K562 (cell line): ENCODE results near the gene PCDHGA4. TPM values are rescaled to one million over a fixed set of nuclear protein-coding genes. Genes with fewer than 3 reads are reported as not detected.

Experiments used
- ATF1 ChIP-seq, 2 experiments: fragments of 450-650 bp in 1 of 2; IDR thresholded peaks; 2 replicates each; pipeline ENCODE4 v1.6.1; 2016; ENCODE audit warnings: missing compliant biosample characterization in 1 of 2, missing genetic modification characterization in 1 of 2
- ATF4 ChIP-seq: fragments of 450-650 bp; formaldehyde crosslinking; IDR thresholded peaks from 2 replicates; pipeline ENCODE4 v1.4.0; 2022; ENCODE audit warnings: mild to moderate bottlenecking, moderate library complexity
- CTBP1 ChIP-seq: fragments of 450-650 bp; IDR thresholded peaks from 2 replicates; pipeline ENCODE4 v1.6.1; 2016; ENCODE audit warnings: borderline replicate concordance
- MGA ChIP-seq: fragments of 450-650 bp; IDR thresholded peaks from 2 replicates; pipeline ENCODE4 v1.6.1; 2016; ENCODE audit warnings: mild to moderate bottlenecking, moderate library complexity
- NR2F6 ChIP-seq: fragments of 450-650 bp; formaldehyde crosslinking; IDR thresholded peaks from 2 replicates; pipeline ENCODE4 v1.4.0; 2020; ENCODE audit warnings: mild to moderate bottlenecking
- POLR2A ChIP-seq: fragments of 450-650 bp; conservative IDR thresholded peaks from 2 replicates; pipeline ENCODE4 v1.6.1; 2016
- RAD21 ChIP-seq, 2 experiments: fragments of 250-450 bp in 1 of 2; fragments of 450-650 bp in 1 of 2; sonication (Bioruptor Pico) in 1 of 2; formaldehyde crosslinking in 1 of 2; IDR thresholded peaks in 1 of 2; conservative IDR thresholded peaks in 1 of 2; 2 replicates each; pipeline versions ENCODE4 v1.4.0 to v1.8.0; 2020 to 2022; ENCODE audit warnings: mild to moderate bottlenecking in 2 of 2, moderate library complexity in 1 of 2
- THRB ChIP-seq: fragments of 450-650 bp; formaldehyde crosslinking; conservative IDR thresholded peaks from 2 replicates; pipeline ENCODE4 v1.4.0; 2022; ENCODE audit warnings: mild to moderate bottlenecking, missing genetic modification characterization
- USF2 ChIP-seq: sonication (generic); formaldehyde crosslinking; IDR thresholded peaks from 2 replicates; pipeline ENCODE4 v1.5.0; 2020; ENCODE audit warnings: missing genetic modification reagents
- ZFP36 ChIP-seq: fragments of 150-350 bp; IDR thresholded peaks from 2 replicates; pipeline ENCODE4 v1.6.1; 2018; ENCODE audit warnings: low read length, low read depth; ENCODE audit not compliant: partially characterized antibody
- ZNF589 ChIP-seq: fragments of 200-800 bp; sonication (Bioruptor generic); IDR thresholded peaks from 2 replicates; pipeline ENCODE4 v1.6.1; 2016; ENCODE audit warnings: low read depth, missing genetic modification characterization, missing compliant biosample characterization
- ZNF695 ChIP-seq: fragments of 450-650 bp; formaldehyde crosslinking; IDR thresholded peaks from 2 replicates; pipeline ENCODE4 v1.4.0; 2020; ENCODE audit warnings: mild to moderate bottlenecking, moderate library complexity
- ZNF766 ChIP-seq: fragments of 200-800 bp; sonication (Bioruptor generic); conservative IDR thresholded peaks from 2 replicates; pipeline ENCODE4 v1.6.1; 2016; ENCODE audit warnings: missing genetic modification characterization, missing compliant biosample characterization
- polyA plus RNA-seq, 8 experiments: library from polyadenylated mRNA; depleted of rRNA in 4 of 8; stranded (reverse) in 5 of 8; unstranded in 3 of 8; fragments of >200 nt; fragmentation: Nextera tagmentation in 2 of 8; fragmentation: Illumina TruSeq in 1 of 8; extraction: Ambion mirVana in 2 of 8; extraction: Trizol in 1 of 8; gene quantifications; 2 replicates each; pipeline versions ENCODE4 v1.2.1 to v1.2.3, GENCODE V29; 2011 to 2014; ENCODE audit warnings: inconsistent platforms in 1 of 8, missing spikeins in 1 of 8
- total RNA-seq, 7 experiments: library from RNA; depleted of rRNA in 6 of 7; stranded (reverse); fragments of >200 nt in 6 of 7; fragmentation: Illumina TruSeq in 2 of 7; extraction: Trizol in 2 of 7; gene quantifications; 2 replicates each; pipeline versions ENCODE4 v1.2.1 to v1.2.3, GENCODE V29; 2011 to 2021; ENCODE audit warnings: low replicate concordance in 1 of 7

Gene PCDHGA4
- total and polyA plus RNA-seq, 9 of the 15 experiments (the other 6 are each of a cell fraction or from before 2014, with no cell fraction given), result 0.12 to 0.40 (median 0.36) TPM; not detected in 2

GRCh38 chr5:141326088-141326854 is 28.6 kb upstream of the PCDHGA4 start (continued):
- TF ChIP-seq MGA (peak; percentile 85), ATF1 (CRISPR knock-in tag; IDR thresholded peaks at IDR 0.05) (no peak), ATF1 (tag; IDR thresholded peaks at IDR 0.05) (peak; percentile 73), CTBP1 (peak; percentile 77), THRB (no peak), NR2F6 (CRISPR knock-in tag) (no peak), ZNF695 (no peak), USF2 (CRISPR knock-in tag) (no peak), POLR2A (peak; percentile 72), RAD21 (CRISPR knock-in tag; conservative IDR thresholded peaks at IDR 0.05 in 1 of 2, IDR thresholded peaks at IDR 0.05 in 1 of 2) (peak; percentile 62), ATF4 (CRISPR knock-in tag) (no peak), ZNF589 (no peak), ZFP36 (no peak), ZNF766 (CRISPR knock-in tag) (0 out of 2 replicates have a peak, but pooled peaks have one; percentile 29)
